Keratinocyte (primary cell): ENCODE results near the gene COG4. TPM values are rescaled to one million over a fixed set of nuclear protein-coding genes. Genes with fewer than 3 reads are reported as not detected.

Experiments used
- DNase-seq: peaks from one replicate; pipeline ENCODE4 v3.0.0-alpha.2; 2011; ENCODE audit warnings: low read depth, missing footprints, low spot score
- FAIRE-seq: peaks from 2 replicates; lab custom pipeline; 2011; peaks lifted over from hg19 to GRCh38; lab: Jason Lieb, UNC
- H2AFZ ChIP-seq: 2 replicates; pipeline ENCODE4 v1.6.0; 2012; ENCODE audit warnings: low read length, control low read depth, inconsistent platforms; ENCODE audit not compliant: control insufficient read depth
- H3K27ac ChIP-seq: 2 replicates; pipeline ENCODE4 v1.5.1; 2011; ENCODE audit warnings: low read length; ENCODE audit not compliant: control insufficient read depth, insufficient read depth
- H3K27me3 ChIP-seq: 3 replicates; pipeline ENCODE4 v1.6.0; 2011; ENCODE audit warnings: low read length; ENCODE audit not compliant: control insufficient read depth, insufficient read depth; ENCODE audit errors: extremely low read depth
- H3K36me3 ChIP-seq, 2 experiments: 2 replicates in 1 of 2; 3 replicates in 1 of 2; pipeline ENCODE4 v1.5.1; 2011; ENCODE audit warnings: low read length in 2 of 2, mild to moderate bottlenecking in 1 of 2; ENCODE audit not compliant: control insufficient read depth in 2 of 2, insufficient read depth in 2 of 2; ENCODE audit errors: extremely low read depth in 1 of 2
- H3K4me1 ChIP-seq: 3 replicates; pipeline ENCODE4 v1.5.1; 2011; ENCODE audit warnings: low read length; ENCODE audit not compliant: control insufficient read depth, insufficient read depth; ENCODE audit errors: extremely low read depth
- H3K4me2 ChIP-seq: 3 replicates; pipeline ENCODE4 v1.6.0; 2011; ENCODE audit warnings: low read depth, low read length; ENCODE audit not compliant: control insufficient read depth, insufficient read depth; ENCODE audit errors: extremely low read depth
- H3K4me3 ChIP-seq, 3 experiments: fragments of 200-600 bp in 1 of 3; sonication (generic) in 1 of 3; 2 replicates in 2 of 3; 3 replicates in 1 of 3; pipeline ENCODE4 v1.5.1; 2011 to 2016; ENCODE audit warnings: low read length in 3 of 3, mild to moderate bottlenecking in 3 of 3, control low read depth in 2 of 3, inconsistent platforms in 1 of 3, low read depth in 1 of 3, mixed read lengths in 1 of 3, mixed run types in 1 of 3, moderate library complexity in 1 of 3; ENCODE audit not compliant: control insufficient read depth in 2 of 3, insufficient read depth in 2 of 3; ENCODE audit errors: extremely low read depth in 1 of 3
- H3K79me2 ChIP-seq: 2 replicates; pipeline ENCODE4 v1.6.0; 2012; ENCODE audit warnings: low read length; ENCODE audit not compliant: control insufficient read depth, insufficient read depth
- H3K9ac ChIP-seq: 3 replicates; pipeline ENCODE4 v1.6.0; 2011; ENCODE audit warnings: low read length; ENCODE audit not compliant: control insufficient read depth, insufficient read depth; ENCODE audit errors: extremely low read depth
- H3K9me1 ChIP-seq: 3 replicates; pipeline ENCODE4 v1.6.0; 2011; ENCODE audit warnings: low read length; ENCODE audit not compliant: control insufficient read depth, insufficient read depth; ENCODE audit errors: extremely low read depth
- H3K9me3 ChIP-seq: 2 replicates; pipeline ENCODE4 v1.5.1; 2012; ENCODE audit warnings: low read depth, low read length; ENCODE audit not compliant: control insufficient read depth
- H4K20me1 ChIP-seq: 3 replicates; pipeline ENCODE4 v1.6.0; 2011; ENCODE audit warnings: low read length; ENCODE audit not compliant: control insufficient read depth, insufficient read depth; ENCODE audit errors: extremely low read depth
- EZH2 ChIP-seq: IDR thresholded peaks from one replicate; pipeline ENCODE4 v1.6.1; 2012; ENCODE audit warnings: inconsistent platforms, mild to moderate bottlenecking, low read length, moderate library complexity
- dilution Hi-C: fragments of 300-500 bp; cut with MboI; formaldehyde crosslinking; loops from one replicate; pipeline ENCODE4 v1.7.0; 2020; ENCODE audit warnings: low sequenced_read_pairs; ENCODE audit not compliant: extremely low pct_ligation_motif_present
- polyA plus RNA-seq, 5 experiments: library from polyadenylated mRNA; depleted of rRNA in 3 of 5; stranded (reverse) in 3 of 5; stranded (forward) in 1 of 5; unstranded in 1 of 5; fragments of >200 nt; gene quantifications; 1 replicate in 1 of 5; 2 replicates in 3 of 5; 3 replicates in 1 of 5; pipeline versions ENCODE4 v1.2.1 to v1.2.3, GENCODE V29; 2011 to 2012; ENCODE audit warnings: missing spikeins in 2 of 5, low read depth in 1 of 5, low replicate concordance in 1 of 5
- TF ChIP-seq, protein P1 (sequence below), 3 experiments: IDR thresholded peaks in 1 of 3; conservative IDR thresholded peaks in 1 of 3; optimal IDR thresholded peaks in 1 of 3; 2 replicates in 2 of 3; 3 replicates in 1 of 3; pipeline versions ENCODE3 to v1.5.1; 2011; ENCODE audit warnings: low read length in 3 of 3, mild to moderate bottlenecking in 3 of 3, moderate library complexity in 2 of 3, control low read depth in 1 of 3, inconsistent platforms in 1 of 3; ENCODE audit not compliant: insufficient read depth in 2 of 3; ENCODE audit errors: extremely low read depth in 1 of 3

Gene COG4
- polyA plus RNA-seq, 1 donor (not counting 4 experiments of a cell fraction or from before 2014, with no cell fraction given): 38.9 TPM

DNA sequence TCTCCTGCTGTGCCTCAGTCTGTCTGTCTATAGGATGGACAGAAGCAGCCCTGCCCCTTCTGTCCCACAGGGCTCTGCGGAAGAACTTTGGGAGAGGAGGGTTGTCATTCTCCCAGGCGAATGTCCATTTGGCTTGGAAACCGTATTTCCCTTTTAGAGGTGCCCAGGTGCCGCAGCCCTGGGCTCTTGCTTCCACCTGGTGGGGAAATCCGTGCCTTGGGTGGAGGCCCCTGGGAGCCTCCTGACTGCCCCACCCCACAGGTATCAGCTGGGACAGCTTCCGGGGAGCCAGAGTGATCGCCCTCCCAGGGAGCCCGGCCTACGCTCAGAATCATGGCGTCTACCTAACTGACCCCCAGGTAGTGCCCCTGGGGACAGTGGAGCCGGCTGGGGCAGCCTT is 56.2 kb downstream of the COG4 start:
- H3K4me3 ChIP-seq: no peak overlapping the region
- no peaks in the 10 kb centered on the region for H3K4me1 ChIP-seq
- FAIRE-seq: no peak
- H3K36me3 ChIP-seq: peaks cover 3 to 14% of the 10 kb centered on the region in 2 experiments
- H3K79me2 ChIP-seq: no peaks in the 10 kb centered on the region
- TF ChIP-seq, protein P1, sequence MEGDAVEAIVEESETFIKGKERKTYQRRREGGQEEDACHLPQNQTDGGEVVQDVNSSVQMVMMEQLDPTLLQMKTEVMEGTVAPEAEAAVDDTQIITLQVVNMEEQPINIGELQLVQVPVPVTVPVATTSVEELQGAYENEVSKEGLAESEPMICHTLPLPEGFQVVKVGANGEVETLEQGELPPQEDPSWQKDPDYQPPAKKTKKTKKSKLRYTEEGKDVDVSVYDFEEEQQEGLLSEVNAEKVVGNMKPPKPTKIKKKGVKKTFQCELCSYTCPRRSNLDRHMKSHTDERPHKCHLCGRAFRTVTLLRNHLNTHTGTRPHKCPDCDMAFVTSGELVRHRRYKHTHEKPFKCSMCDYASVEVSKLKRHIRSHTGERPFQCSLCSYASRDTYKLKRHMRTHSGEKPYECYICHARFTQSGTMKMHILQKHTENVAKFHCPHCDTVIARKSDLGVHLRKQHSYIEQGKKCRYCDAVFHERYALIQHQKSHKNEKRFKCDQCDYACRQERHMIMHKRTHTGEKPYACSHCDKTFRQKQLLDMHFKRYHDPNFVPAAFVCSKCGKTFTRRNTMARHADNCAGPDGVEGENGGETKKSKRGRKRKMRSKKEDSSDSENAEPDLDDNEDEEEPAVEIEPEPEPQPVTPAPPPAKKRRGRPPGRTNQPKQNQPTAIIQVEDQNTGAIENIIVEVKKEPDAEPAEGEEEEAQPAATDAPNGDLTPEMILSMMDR (optimal IDR thresholded peaks at IDR 0.05 in 1 of 3, IDR thresholded peaks at IDR 0.05 in 1 of 3, conservative IDR thresholded peaks at IDR 0.05 in 1 of 3; ENCODE audit: extremely low read depth in 1 of 3, insufficient read depth in 2 of 3, low read length in 3 of 3): no peak
- no peak for TF ChIP-seq EZH2
- no peaks in the 10 kb centered on the region for H3K27me3 ChIP-seq
- no peak overlapping the region for H3K4me2 ChIP-seq
- no peak overlapping the region for H3K27ac ChIP-seq
- no peaks in the 10 kb centered on the region for H3K9me3 ChIP-seq
- dilution Hi-C loops: no loop called here
- no peaks in the 10 kb centered on the region for H3K9me1 ChIP-seq
- no peaks in the 10 kb centered on the region for H4K20me1 ChIP-seq
- DNase-seq: no peak
- no peak overlapping the region for H2AFZ ChIP-seq
- no peak overlapping the region for H3K9ac ChIP-seq

DNA sequence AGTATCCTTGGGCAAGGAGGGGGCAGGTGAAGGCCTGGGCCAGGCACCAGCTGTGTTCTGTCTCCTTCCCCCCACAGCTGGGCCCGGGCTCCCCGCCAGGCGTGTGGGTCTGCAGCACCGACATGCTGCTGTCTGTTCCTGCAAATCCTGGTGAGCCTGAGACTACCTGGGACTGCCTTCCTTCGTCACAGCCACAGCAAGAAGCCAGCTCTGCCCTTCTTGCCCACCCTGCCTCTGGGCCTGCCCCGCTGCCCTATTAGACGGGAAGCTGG is 56.6 kb downstream of the COG4 start:
- dilution Hi-C loops: no loop called here
- Histone ChIP-seq H2AFZ (no peak overlapping the region), H3K4me2 (no peak overlapping the region), H3K27me3 (no peaks in the 10 kb centered on the region), H3K9ac (no peak overlapping the region), H3K79me2 (no peaks in the 10 kb centered on the region), H3K27ac (no peak overlapping the region), H3K4me1 (no peaks in the 10 kb centered on the region), H3K9me3 (no peaks in the 10 kb centered on the region), H4K20me1 (no peaks in the 10 kb centered on the region), H3K9me1 (no peaks in the 10 kb centered on the region), H3K4me3 (no peak overlapping the region), H3K36me3 (peaks cover 3 to 14% of the 10 kb centered on the region in 2 experiments)
- DNase-seq (no peak), FAIRE-seq (no peak)
- no peak for TF ChIP-seq EZH2
- TF ChIP-seq, protein P1 (optimal IDR thresholded peaks at IDR 0.05 in 1 of 3, IDR thresholded peaks at IDR 0.05 in 1 of 3, conservative IDR thresholded peaks at IDR 0.05 in 1 of 3; ENCODE audit: extremely low read depth in 1 of 3, insufficient read depth in 2 of 3, low read length in 3 of 3): no peak
